RWPE2 (cell line): ENCODE results near the gene PPP1R14D.

Source experiments
- ATAC-seq: fragments of 200-7000 bp; cut with Tn5 transposase; 3 replicates; pipeline ENCODE4 v1.9.1; 2021; ENCODE audit warnings: low read depth
- DNase-seq: peaks from one replicate; pipeline ENCODE4 v3.0.0-alpha.2; 2020; ENCODE audit warnings: low spot score
- H3K27ac ChIP-seq: fragments of 450-650 bp; 2 replicates; pipeline ENCODE4 v1.5.1; 2017; ENCODE audit warnings: mild to moderate bottlenecking; ENCODE audit not compliant: poor library complexity, severe bottlenecking
- H3K27me3 ChIP-seq: fragments of 250-450 bp; sonication (Bioruptor Pico); 2 replicates; pipeline ENCODE4 v1.5.1; 2021; ENCODE audit warnings: mild to moderate bottlenecking, moderate library complexity; ENCODE audit not compliant: insufficient read depth, poor library complexity, severe bottlenecking
- H3K36me3 ChIP-seq: fragments of 250-450 bp; sonication (Bioruptor Pico); 2 replicates; pipeline ENCODE4 v1.5.1; 2020; ENCODE audit warnings: low read depth, mild to moderate bottlenecking, moderate library complexity
- H3K4me1 ChIP-seq: fragments of 250-450 bp; sonication (Bioruptor Pico); 2 replicates; pipeline ENCODE4 v1.5.1; 2021; ENCODE audit warnings: mild to moderate bottlenecking, moderate library complexity; ENCODE audit not compliant: insufficient read depth, poor library complexity, severe bottlenecking
- H3K4me3 ChIP-seq: fragments of 250-450 bp; sonication (Bioruptor Pico); 2 replicates; pipeline ENCODE4 v1.5.1; 2021; ENCODE audit warnings: mild to moderate bottlenecking, moderate library complexity; ENCODE audit not compliant: severe bottlenecking
- H3K9me3 ChIP-seq: fragments of 250-450 bp; sonication (Bioruptor Pico); 2 replicates; pipeline ENCODE4 v1.5.1; 2021; ENCODE audit warnings: mild to moderate bottlenecking, moderate library complexity; ENCODE audit not compliant: severe bottlenecking
- CTCF ChIP-seq: fragments of 450-650 bp; IDR thresholded peaks from one replicate; pipeline ENCODE4 v1.5.1; 2017; ENCODE audit warnings: mild to moderate bottlenecking, moderate library complexity; ENCODE audit not compliant: poor library complexity, severe bottlenecking

The PPP1R14D gene

GRCh38 chr15:40823572-40824343 is 4.8 kb downstream of the PPP1R14D start:
- peak; percentile 24 for TF ChIP-seq CTCF
- DNase-seq, result no peak
- H3K9me3 ChIP-seq, result no peaks in the 10 kb centered on the region
- no peaks in the 10 kb centered on the region for H3K27me3 ChIP-seq
- H3K27ac ChIP-seq, result peak overlapping the region; percentile 28
- H3K36me3 ChIP-seq, result no peaks in the 10 kb centered on the region
- ATAC-seq, result peak; percentile 96
- H3K4me1 ChIP-seq, result peaks cover 24% of the 10 kb centered on the region
- H3K4me3 ChIP-seq, result no peak overlapping the region

- no peaks in the 10 kb centered on the region for H3K9me3 ChIP-seq
- no peak overlapping the region for H3K27ac ChIP-seq
- no peak for ATAC-seq
- H3K4me3 ChIP-seq, result no peak overlapping the region
- peaks cover 24% of the 10 kb centered on the region for H3K4me1 ChIP-seq
- DNase-seq, result no peak
- no peak for TF ChIP-seq CTCF
- no peaks in the 10 kb centered on the region for H3K36me3 ChIP-seq
- no peaks in the 10 kb centered on the region for H3K27me3 ChIP-seq
Measured at GRCh38 chr15:40821195-40821594, 7.3 kb downstream of the PPP1R14D start.

- peaks cover 10% of the 10 kb centered on the region for H3K4me1 ChIP-seq
- H3K9me3 ChIP-seq, result no peaks in the 10 kb centered on the region
- H3K4me3 ChIP-seq, result no peak overlapping the region
- ATAC-seq (no peak), DNase-seq (no peak)
- no peaks in the 10 kb centered on the region for H3K27me3 ChIP-seq
- TF ChIP-seq CTCF, result no peak
- no peak overlapping the region for H3K27ac ChIP-seq
- H3K36me3 ChIP-seq, result no peaks in the 10 kb centered on the region; the same call in none of the 2 replicates
Measured at GRCh38 chr15:40819048-40819447, 9.5 kb downstream of the PPP1R14D start.

- DNase-seq, result no peak
- Histone ChIP-seq H3K27ac (no peak overlapping the region), H3K4me3 (no peak overlapping the region), H3K4me1 (no peaks in the 10 kb centered on the region), H3K36me3 (peaks cover 27% of the 10 kb centered on the region), H3K9me3 (no peaks in the 10 kb centered on the region), H3K27me3 (no peaks in the 10 kb centered on the region)
- TF ChIP-seq CTCF, result no peak
- ATAC-seq, result no peak; the same call in 2 of the 3 replicates
Measured at GRCh38 chr15:40815042-40815698, 13.3 kb downstream of the PPP1R14D start.
